ENCODE measurements around the gene LMBRD1.

LMBRD1 gene

DNA sequence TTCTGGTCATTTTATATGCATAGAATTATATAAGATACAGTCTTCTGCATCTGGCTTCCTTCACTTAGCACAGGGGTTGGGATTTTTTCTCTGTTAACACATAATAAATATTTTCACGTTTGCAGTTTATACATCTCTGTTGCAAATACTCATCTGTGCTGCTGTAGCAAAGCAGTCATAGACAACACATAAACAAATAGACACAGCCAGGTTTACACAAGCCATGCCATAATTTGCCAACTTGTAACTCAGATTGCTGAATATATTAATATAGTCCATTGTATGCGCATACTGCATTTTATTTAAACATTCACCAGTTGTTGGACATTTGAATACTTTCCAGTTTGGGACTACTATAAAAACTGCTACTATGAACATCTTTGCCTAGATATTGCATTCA is 35.0 kb downstream of the LMBRD1 start:
- TF ChIP-seq, protein P1, sequence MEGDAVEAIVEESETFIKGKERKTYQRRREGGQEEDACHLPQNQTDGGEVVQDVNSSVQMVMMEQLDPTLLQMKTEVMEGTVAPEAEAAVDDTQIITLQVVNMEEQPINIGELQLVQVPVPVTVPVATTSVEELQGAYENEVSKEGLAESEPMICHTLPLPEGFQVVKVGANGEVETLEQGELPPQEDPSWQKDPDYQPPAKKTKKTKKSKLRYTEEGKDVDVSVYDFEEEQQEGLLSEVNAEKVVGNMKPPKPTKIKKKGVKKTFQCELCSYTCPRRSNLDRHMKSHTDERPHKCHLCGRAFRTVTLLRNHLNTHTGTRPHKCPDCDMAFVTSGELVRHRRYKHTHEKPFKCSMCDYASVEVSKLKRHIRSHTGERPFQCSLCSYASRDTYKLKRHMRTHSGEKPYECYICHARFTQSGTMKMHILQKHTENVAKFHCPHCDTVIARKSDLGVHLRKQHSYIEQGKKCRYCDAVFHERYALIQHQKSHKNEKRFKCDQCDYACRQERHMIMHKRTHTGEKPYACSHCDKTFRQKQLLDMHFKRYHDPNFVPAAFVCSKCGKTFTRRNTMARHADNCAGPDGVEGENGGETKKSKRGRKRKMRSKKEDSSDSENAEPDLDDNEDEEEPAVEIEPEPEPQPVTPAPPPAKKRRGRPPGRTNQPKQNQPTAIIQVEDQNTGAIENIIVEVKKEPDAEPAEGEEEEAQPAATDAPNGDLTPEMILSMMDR (IDR thresholded peaks at IDR 0.05): no peak

DNA sequence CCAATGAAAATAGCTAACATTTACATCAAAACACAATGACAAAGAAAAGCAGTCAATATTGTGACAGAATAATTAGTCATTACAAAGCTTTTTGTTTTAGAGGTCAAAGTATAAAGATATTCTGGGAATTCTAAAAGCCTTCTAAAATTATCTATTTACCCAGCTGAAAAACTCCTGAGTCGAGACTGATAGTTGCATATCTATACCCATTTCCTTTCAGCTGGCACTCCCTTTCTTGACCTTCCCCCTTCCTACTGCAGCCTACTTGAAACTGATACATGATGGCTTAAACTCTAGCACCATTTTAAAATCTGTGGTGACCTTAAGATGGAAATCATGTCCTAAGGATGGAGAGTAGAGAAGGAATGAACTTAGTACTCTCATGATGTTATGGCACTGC is 38.6 kb downstream of the LMBRD1 start:
- TF ChIP-seq, protein P1 (IDR thresholded peaks at IDR 0.05): no peak

DNA sequence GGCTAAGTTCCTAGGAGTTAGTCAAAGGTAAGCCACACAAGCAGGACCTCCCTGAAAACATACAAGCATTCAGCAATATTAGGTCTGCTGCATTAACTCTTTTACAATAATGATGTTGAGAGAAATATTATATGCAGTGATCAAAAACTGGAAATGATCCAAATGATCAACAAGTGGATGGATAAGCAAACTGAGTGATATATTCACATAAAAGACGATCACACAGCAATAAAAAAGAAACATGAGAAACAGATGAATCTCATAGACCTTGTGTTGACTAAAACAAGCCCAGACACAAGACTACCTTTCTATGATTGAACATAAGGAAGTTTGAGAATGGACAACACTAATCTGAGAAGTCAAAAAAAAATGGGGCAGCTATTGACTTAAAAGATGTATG is 39.9 kb downstream of the LMBRD1 start:
- TF ChIP-seq, protein P1 (IDR thresholded peaks at IDR 0.05): no peak

DNA sequence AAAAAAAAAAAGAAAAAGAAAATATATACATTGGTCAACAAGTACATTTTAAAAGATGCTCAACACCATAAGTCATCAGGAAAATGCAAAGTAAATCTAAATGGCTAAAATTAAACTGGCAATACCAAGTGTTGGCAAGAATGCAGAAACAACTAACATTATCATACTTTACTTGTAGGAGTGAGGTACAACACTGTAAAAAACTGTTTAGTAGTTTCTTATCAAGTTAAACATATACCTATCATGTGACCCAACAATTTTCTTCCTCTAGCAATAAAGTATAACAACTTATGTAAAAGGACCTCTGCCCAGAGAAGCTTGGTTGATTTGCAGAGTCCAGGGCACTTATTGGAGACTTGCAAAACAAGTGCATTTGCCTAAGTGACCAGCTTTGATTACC is 40.4 kb downstream of the LMBRD1 start:
- TF ChIP-seq, protein P1 (IDR thresholded peaks at IDR 0.05): no peak

DNA sequence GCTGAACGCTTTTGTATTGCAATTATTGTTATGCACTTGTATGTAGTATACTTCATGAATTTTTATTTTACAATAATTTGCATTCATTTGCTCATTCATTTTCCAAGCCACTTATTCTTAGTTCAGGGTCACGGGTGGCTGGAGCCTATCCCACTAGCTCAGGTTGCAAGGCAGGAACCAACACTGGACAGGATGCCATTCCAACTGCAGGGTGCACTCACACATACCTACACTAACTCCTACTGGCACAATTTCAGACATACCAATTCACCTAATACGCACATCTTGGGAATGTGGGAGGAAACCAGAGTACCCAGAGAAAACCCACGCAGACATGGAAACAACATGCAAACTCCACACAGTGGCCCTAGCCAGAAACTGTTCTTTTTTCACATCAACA is 61.8 kb downstream of the LMBRD1 start:
- TF ChIP-seq, protein P1 (IDR thresholded peaks at IDR 0.05): no peak

DNA sequence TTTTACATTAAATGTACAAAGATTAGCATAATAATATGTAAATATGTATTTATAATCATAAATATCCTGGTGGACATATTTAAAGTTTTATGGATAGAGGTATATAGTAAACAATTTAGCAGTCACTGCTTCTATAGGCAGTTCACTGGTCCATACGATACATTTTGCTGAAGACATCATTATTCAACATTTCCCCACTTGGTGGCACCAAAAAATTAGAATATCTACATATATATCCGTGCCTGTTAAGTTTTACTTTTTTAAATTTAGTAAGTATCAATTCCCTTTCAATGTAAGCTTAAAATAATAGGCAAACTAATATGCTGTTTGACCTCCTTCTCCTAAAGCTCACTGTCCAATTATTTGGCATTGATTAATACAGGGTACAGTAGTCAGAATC is 64.2 kb downstream of the LMBRD1 start:
- TF ChIP-seq, protein P1 (IDR thresholded peaks at IDR 0.05): peak; percentile 44; the same call in 1 of the 2 replicates

DNA sequence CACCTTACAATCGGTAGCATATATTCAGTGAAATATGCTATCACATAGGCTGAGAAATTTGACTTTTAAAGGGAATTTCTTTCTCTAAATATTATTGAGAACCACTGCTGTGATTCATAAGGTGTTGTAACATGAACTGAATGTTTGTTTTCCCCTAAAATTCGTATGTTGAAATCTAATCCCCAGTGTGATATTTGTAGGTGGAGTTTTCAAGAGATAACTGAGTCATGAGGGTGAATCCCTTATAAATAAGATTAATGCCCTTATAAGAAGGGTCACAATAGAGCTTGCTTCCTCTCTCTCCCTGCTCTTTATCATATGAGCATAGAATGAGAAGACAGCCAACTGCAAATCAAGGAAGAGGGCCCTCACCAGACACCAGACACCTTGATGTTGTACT is 64.8 kb downstream of the LMBRD1 start:
- TF ChIP-seq, protein P1 (IDR thresholded peaks at IDR 0.05): no peak

DNA sequence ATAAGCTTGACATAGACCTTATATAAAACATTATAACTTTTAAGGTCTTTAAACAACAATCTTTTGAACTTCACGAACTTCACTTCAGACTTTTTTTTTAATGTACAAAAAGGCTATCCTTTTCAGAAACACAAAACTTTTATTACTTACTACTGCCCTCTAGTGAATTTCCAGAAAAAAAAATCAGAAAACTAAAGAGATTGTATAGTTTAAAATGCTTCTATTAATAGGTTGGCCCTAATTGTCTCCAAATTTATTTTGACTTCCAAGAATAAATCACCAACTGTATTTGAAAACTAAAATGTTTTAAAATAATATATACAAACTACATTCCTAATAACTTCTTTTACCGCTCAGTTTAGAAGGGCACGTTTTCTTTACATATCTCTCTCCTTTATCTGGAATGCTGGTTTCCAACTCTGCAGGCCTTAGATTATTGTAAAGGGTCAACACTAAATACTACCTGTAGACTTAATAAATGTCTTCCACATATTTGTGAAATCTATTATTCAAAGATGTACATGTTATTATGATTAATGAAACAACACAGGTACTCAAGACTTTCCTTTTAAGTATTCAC is 66.8 kb downstream of the LMBRD1 start:
- TF ChIP-seq, protein P1 (IDR thresholded peaks at IDR 0.05): peak; percentile 43

Data from LNCAP (cell line).